H1 (cell line): ENCODE results near the gene P4HA3. TPM values are rescaled to one million over a fixed set of nuclear protein-coding genes. Genes with fewer than 3 reads are reported as not detected.

Experiments
- CTBP2 ChIP-seq: IDR thresholded peaks from 2 replicates; pipeline ENCODE4 v1.7.0; 2011; ENCODE audit warnings: borderline replicate concordance, mild to moderate bottlenecking, moderate library complexity, mixed read lengths, low read length; ENCODE audit not compliant: insufficient read depth, insufficient read length
- KDM4A ChIP-seq: IDR thresholded peaks from one replicate; pipeline ENCODE4 v1.7.1; 2012; ENCODE audit warnings: low read depth, mild to moderate bottlenecking, moderate library complexity, low read length, inconsistent platforms; ENCODE audit not compliant: severe bottlenecking
- RBBP5 ChIP-seq: IDR thresholded peaks from 2 replicates; pipeline ENCODE4 v1.7.1; 2012; ENCODE audit warnings: low read depth, mild to moderate bottlenecking, inconsistent platforms, low read length, moderate library complexity, borderline replicate concordance
- SP2 ChIP-seq: IDR thresholded peaks from 2 replicates; pipeline ENCODE4 v1.6.1; 2012; ENCODE audit warnings: mild to moderate bottlenecking, low read length, inconsistent platforms
- TEAD4 ChIP-seq: IDR thresholded peaks from 2 replicates; pipeline ENCODE4 v1.6.1; 2012; ENCODE audit warnings: low read depth, low read length, inconsistent platforms, mixed read lengths
- ZNF274 ChIP-seq: IDR thresholded peaks from 2 replicates; pipeline ENCODE4 v1.7.0; 2012; ENCODE audit warnings: low read length, borderline replicate concordance; ENCODE audit errors: extremely low read depth
- polyA plus RNA-seq, 7 experiments: library from polyadenylated mRNA; depleted of rRNA in 3 of 7; stranded (reverse) in 5 of 7; unstranded in 2 of 7; fragments of >200 nt in 5 of 7; fragments of 200-250 nt in 2 of 7; gene quantifications; 1 replicate in 5 of 7; 2 replicates in 1 of 7; 4 replicates in 1 of 7; pipeline versions ENCODE4 v1.2.1 to v1.2.3, GENCODE V29; 2011 to 2013; ENCODE audit warnings: missing spikeins in 2 of 7, mixed read lengths in 2 of 7
- total RNA-seq: library from RNA; stranded (reverse); fragmentation: NEBNext Ultra II Directional; extraction: Animal tissue kit (Norgen Biotek cat#: 25700); gene quantifications from 2 replicates; pipeline ENCODE4 v1.2.1, GENCODE V29; 2021
- TF ChIP-seq, protein P1 (sequence below): fragments of 300-600 bp; sonication (generic); IDR thresholded peaks from 2 replicates; pipeline ENCODE4 v1.7.1; 2012; ENCODE audit warnings: low read length, moderate library complexity, mild to moderate bottlenecking, inconsistent platforms; ENCODE audit not compliant: insufficient replicate concordance

P4HA3 gene
- total and polyA plus RNA-seq, 2 of the 8 experiments (the other 6 are each of a cell fraction or from before 2014, with no cell fraction given) = 0.06 TPM; not detected in 1

DNA sequence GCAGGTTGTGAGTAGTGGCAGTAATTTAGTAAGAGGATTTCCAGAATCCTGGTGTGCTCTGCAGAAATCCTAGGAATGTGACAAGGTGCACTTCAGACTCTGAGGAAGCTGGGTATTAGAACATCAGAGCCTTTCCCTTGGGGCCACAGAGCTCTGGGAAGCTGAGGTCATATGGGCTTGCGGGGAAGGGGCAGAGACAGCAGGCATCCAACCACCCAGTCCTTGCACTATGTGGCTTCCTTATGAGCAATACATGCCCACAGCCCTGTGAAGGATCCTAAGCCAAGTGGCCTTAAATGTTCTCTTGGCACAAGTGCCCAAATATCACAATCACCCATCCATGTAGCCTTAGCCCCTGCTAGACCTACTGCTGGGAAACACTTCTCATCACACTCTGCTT is 46.2 kb downstream of the P4HA3 start (continued):
- TF ChIP-seq, protein P1, sequence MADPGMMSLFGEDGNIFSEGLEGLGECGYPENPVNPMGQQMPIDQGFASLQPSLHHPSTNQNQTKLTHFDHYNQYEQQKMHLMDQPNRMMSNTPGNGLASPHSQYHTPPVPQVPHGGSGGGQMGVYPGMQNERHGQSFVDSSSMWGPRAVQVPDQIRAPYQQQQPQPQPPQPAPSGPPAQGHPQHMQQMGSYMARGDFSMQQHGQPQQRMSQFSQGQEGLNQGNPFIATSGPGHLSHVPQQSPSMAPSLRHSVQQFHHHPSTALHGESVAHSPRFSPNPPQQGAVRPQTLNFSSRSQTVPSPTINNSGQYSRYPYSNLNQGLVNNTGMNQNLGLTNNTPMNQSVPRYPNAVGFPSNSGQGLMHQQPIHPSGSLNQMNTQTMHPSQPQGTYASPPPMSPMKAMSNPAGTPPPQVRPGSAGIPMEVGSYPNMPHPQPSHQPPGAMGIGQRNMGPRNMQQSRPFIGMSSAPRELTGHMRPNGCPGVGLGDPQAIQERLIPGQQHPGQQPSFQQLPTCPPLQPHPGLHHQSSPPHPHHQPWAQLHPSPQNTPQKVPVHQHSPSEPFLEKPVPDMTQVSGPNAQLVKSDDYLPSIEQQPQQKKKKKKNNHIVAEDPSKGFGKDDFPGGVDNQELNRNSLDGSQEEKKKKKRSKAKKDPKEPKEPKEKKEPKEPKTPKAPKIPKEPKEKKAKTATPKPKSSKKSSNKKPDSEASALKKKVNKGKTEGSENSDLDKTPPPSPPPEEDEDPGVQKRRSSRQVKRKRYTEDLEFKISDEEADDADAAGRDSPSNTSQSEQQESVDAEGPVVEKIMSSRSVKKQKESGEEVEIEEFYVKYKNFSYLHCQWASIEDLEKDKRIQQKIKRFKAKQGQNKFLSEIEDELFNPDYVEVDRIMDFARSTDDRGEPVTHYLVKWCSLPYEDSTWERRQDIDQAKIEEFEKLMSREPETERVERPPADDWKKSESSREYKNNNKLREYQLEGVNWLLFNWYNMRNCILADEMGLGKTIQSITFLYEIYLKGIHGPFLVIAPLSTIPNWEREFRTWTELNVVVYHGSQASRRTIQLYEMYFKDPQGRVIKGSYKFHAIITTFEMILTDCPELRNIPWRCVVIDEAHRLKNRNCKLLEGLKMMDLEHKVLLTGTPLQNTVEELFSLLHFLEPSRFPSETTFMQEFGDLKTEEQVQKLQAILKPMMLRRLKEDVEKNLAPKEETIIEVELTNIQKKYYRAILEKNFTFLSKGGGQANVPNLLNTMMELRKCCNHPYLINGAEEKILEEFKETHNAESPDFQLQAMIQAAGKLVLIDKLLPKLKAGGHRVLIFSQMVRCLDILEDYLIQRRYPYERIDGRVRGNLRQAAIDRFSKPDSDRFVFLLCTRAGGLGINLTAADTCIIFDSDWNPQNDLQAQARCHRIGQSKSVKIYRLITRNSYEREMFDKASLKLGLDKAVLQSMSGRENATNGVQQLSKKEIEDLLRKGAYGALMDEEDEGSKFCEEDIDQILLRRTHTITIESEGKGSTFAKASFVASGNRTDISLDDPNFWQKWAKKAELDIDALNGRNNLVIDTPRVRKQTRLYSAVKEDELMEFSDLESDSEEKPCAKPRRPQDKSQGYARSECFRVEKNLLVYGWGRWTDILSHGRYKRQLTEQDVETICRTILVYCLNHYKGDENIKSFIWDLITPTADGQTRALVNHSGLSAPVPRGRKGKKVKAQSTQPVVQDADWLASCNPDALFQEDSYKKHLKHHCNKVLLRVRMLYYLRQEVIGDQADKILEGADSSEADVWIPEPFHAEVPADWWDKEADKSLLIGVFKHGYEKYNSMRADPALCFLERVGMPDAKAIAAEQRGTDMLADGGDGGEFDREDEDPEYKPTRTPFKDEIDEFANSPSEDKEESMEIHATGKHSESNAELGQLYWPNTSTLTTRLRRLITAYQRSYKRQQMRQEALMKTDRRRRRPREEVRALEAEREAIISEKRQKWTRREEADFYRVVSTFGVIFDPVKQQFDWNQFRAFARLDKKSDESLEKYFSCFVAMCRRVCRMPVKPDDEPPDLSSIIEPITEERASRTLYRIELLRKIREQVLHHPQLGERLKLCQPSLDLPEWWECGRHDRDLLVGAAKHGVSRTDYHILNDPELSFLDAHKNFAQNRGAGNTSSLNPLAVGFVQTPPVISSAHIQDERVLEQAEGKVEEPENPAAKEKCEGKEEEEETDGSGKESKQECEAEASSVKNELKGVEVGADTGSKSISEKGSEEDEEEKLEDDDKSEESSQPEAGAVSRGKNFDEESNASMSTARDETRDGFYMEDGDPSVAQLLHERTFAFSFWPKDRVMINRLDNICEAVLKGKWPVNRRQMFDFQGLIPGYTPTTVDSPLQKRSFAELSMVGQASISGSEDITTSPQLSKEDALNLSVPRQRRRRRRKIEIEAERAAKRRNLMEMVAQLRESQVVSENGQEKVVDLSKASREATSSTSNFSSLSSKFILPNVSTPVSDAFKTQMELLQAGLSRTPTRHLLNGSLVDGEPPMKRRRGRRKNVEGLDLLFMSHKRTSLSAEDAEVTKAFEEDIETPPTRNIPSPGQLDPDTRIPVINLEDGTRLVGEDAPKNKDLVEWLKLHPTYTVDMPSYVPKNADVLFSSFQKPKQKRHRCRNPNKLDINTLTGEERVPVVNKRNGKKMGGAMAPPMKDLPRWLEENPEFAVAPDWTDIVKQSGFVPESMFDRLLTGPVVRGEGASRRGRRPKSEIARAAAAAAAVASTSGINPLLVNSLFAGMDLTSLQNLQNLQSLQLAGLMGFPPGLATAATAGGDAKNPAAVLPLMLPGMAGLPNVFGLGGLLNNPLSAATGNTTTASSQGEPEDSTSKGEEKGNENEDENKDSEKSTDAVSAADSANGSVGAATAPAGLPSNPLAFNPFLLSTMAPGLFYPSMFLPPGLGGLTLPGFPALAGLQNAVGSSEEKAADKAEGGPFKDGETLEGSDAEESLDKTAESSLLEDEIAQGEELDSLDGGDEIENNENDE = no peak
- TF ChIP-seq KDM4A (no peak), TEAD4 (no peak), CTBP2 (no peak), SP2 (no peak), RBBP5 (no peak), ZNF274 (no peak)
- TF ChIP-seq, all 59 proteins: peak for 0
